HL-60 (cell line): ENCODE data around the gene TKTL1.
"Not testable (repeated sequence)": the region's sequence is repeated elsewhere in the genome, so short reads cannot be mapped to it uniquely, and the experiment has no call there.

Experiments used
- DNase-seq, 2 experiments: peaks; one replicate each; pipeline ENCODE4 v3.0.0-alpha.2; 2010 to 2020; ENCODE audit warnings: low read depth in 1 of 2, low spot score in 1 of 2
- H3K27ac ChIP-seq: fragments of 250-450 bp; sonication (Bioruptor Pico); replicated peaks from 2 replicates; pipeline ENCODE4 v1.5.1; 2020; ENCODE audit warnings: mild to moderate bottlenecking, moderate library complexity
- H3K27me3 ChIP-seq: fragments of 250-450 bp; sonication (Bioruptor Pico); 2 replicates; pipeline ENCODE4 v1.5.1; 2021; ENCODE audit warnings: mild to moderate bottlenecking, moderate library complexity; ENCODE audit not compliant: insufficient read depth, poor library complexity, severe bottlenecking
- H3K4me3 ChIP-seq: replicated peaks from 2 replicates; pipeline ENCODE4 v1.5.1; 2011; ENCODE audit warnings: mild to moderate bottlenecking, control low read depth, low read length; ENCODE audit not compliant: insufficient read depth
- CTCF ChIP-seq: IDR thresholded peaks from one replicate; pipeline ENCODE4 v1.5.1; 2011; ENCODE audit warnings: low read length, control low read depth, inconsistent platforms; ENCODE audit not compliant: insufficient read depth
- GABPA ChIP-seq: IDR thresholded peaks from 2 replicates; pipeline ENCODE4 v1.6.1; 2012; ENCODE audit warnings: low read depth
- POLR2AphosphoS5 ChIP-seq: IDR thresholded peaks from 2 replicates; pipeline ENCODE4 v1.6.1; 2012; ENCODE audit warnings: low read depth
- REST ChIP-seq: IDR thresholded peaks from 2 replicates; pipeline ENCODE4 v1.6.1; 2012; ENCODE audit warnings: low read depth; ENCODE audit not compliant: insufficient replicate concordance
- SPI1 ChIP-seq: IDR thresholded peaks from 2 replicates; pipeline ENCODE4 v1.6.1; 2012; ENCODE audit warnings: low read depth, mild to moderate bottlenecking, borderline replicate concordance

Gene TKTL1

GRCh38 chrX:154341399-154342298 lies 46.1 kb downstream of the TKTL1 start:
- not testable (repeated sequence) for DNase-seq, H3K4me3 ChIP-seq, H3K27me3 ChIP-seq, H3K27ac ChIP-seq

- not testable (repeated sequence) for H3K4me3 ChIP-seq, H3K27me3 ChIP-seq, H3K27ac ChIP-seq, DNase-seq
Measured at GRCh38 chrX:154343063-154343462, 47.5 kb downstream of the TKTL1 start.

GRCh38 chrX:154343620-154344019 lies 48.0 kb downstream of the TKTL1 start:
- H3K27me3 ChIP-seq, H3K27ac ChIP-seq, DNase-seq, H3K4me3 ChIP-seq: not testable (repeated sequence)

GRCh38 chrX:154348114-154348531 lies 52.5 kb downstream of the TKTL1 start:
- no peak overlapping the region for H3K27ac ChIP-seq
- no peaks in the 10 kb centered on the region for H3K27me3 ChIP-seq
- no peak overlapping the region for H3K4me3 ChIP-seq
- TF ChIP-seq POLR2AphosphoS5 (peak; percentile 35; the same call in 1 of the 2 replicates), SPI1 (no peak), GABPA (no peak)
- peak in 1 of 2 experiments; percentile 22 for DNase-seq

- no peaks in the 10 kb centered on the region for H3K27me3 ChIP-seq
- H3K4me3 ChIP-seq: no peak overlapping the region
- DNase-seq: peak in 1 of 2 experiments; percentile 21
- TF ChIP-seq POLR2AphosphoS5: peak; percentile 31; the same call in 1 of the 2 replicates
- TF ChIP-seq GABPA: no peak
- no peak overlapping the region for H3K27ac ChIP-seq
Measured at GRCh38 chrX:154348646-154349358, 53.2 kb downstream of the TKTL1 start.

- H3K27me3 ChIP-seq: no peaks in the 10 kb centered on the region
- no peak overlapping the region for H3K27ac ChIP-seq
- no peak overlapping the region for H3K4me3 ChIP-seq
- DNase-seq: peak in 1 of 2 experiments; percentile 14
- TF ChIP-seq POLR2AphosphoS5 (0 out of 2 replicates have a peak, but pooled peaks have one; percentile 23), SPI1 (no peak), CTCF (no peak), REST (no peak), GABPA (no peak)
Measured at GRCh38 chrX:154349359-154349935, 53.9 kb downstream of the TKTL1 start.

- H3K4me3 ChIP-seq: no peak overlapping the region
- no peak overlapping the region for H3K27ac ChIP-seq
- H3K27me3 ChIP-seq: no peaks in the 10 kb centered on the region
- TF ChIP-seq GABPA (no peak), POLR2AphosphoS5 (no peak), SPI1 (no peak), CTCF (no peak), REST (no peak)
- peak in 1 of 2 experiments; percentile 13 for DNase-seq
Measured at GRCh38 chrX:154349979-154350378, 54.4 kb downstream of the TKTL1 start.
